Measurements from ENCODE around the gene GUCY1A2.

GUCY1A2 gene

DNA sequence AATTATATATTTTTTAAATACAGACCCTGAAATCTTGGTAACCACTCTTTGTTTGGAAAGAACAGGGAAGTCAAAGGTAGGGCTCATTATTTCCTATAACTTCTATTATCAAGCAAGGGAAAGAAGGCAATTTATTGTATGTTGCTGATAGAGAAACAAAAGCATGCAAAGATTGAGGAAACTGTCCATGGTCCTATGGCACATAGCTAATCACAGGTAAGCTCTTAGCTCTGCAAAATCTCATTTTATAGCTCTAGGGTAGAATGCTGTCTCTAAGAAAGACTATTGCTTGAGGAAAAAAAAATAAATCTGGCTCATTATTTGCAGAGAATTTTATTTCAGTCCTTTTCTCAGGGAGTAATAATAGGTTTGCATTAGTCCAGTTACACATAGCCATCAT is 7.4 kb upstream of the GUCY1A2 start:
- H3K27me3 ChIP-seq (ENCODE audit: insufficient read depth, poor library complexity, severe bottlenecking), result peaks cover 18% of the 10 kb centered on the region
- no peak overlapping the region for H3K4me3 ChIP-seq (ENCODE audit: severe bottlenecking)
- no peak overlapping the region for H3K27ac ChIP-seq (ENCODE audit: poor library complexity, severe bottlenecking)
- no peaks in the 10 kb centered on the region for H3K36me3 ChIP-seq (ENCODE audit: low read depth)
- TF ChIP-seq, protein P1, sequence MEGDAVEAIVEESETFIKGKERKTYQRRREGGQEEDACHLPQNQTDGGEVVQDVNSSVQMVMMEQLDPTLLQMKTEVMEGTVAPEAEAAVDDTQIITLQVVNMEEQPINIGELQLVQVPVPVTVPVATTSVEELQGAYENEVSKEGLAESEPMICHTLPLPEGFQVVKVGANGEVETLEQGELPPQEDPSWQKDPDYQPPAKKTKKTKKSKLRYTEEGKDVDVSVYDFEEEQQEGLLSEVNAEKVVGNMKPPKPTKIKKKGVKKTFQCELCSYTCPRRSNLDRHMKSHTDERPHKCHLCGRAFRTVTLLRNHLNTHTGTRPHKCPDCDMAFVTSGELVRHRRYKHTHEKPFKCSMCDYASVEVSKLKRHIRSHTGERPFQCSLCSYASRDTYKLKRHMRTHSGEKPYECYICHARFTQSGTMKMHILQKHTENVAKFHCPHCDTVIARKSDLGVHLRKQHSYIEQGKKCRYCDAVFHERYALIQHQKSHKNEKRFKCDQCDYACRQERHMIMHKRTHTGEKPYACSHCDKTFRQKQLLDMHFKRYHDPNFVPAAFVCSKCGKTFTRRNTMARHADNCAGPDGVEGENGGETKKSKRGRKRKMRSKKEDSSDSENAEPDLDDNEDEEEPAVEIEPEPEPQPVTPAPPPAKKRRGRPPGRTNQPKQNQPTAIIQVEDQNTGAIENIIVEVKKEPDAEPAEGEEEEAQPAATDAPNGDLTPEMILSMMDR (IDR thresholded peaks at IDR 0.05; ENCODE audit: poor library complexity, severe bottlenecking), result no peak
- DNase-seq (ENCODE audit: low spot score) (no peak), ATAC-seq (ENCODE audit: low read depth) (no peak)
- H3K4me1 ChIP-seq (ENCODE audit: insufficient read depth, poor library complexity, severe bottlenecking), result no peaks in the 10 kb centered on the region
- no peaks in the 10 kb centered on the region for H3K9me3 ChIP-seq (ENCODE audit: severe bottlenecking)

DNA sequence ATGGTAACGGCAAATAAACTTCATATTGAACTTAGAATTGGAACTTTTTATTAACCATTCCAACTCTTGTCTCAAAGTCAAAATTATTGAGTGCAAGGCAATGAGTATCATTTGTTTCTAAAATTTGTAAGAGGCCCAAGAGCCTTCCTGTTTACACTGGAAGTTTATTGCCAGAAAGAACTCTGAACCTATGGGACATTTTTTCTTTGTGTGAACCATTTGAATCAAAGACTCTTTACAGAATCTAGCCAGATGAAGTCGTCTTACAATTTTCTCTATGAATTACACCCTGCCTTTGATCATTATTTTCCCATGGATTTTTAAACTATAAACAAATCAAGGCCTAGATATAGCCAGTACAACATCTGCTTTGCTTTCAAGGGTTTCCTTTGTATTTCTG is 2.3 kb upstream of the GUCY1A2 start:
- TF ChIP-seq, protein P1 (IDR thresholded peaks at IDR 0.05; ENCODE audit: poor library complexity, severe bottlenecking), result no peak
- H3K9me3 ChIP-seq (ENCODE audit: severe bottlenecking), result no peaks in the 10 kb centered on the region
- DNase-seq (ENCODE audit: low spot score), result no peak
- ATAC-seq (ENCODE audit: low read depth), result no peak
- no peaks in the 10 kb centered on the region for H3K36me3 ChIP-seq (ENCODE audit: low read depth)
- no peak overlapping the region for H3K27ac ChIP-seq (ENCODE audit: poor library complexity, severe bottlenecking)
- peaks cover 57% of the 10 kb centered on the region for H3K27me3 ChIP-seq (ENCODE audit: insufficient read depth, poor library complexity, severe bottlenecking)
- H3K4me3 ChIP-seq (ENCODE audit: severe bottlenecking), result no peak overlapping the region
- no peaks in the 10 kb centered on the region for H3K4me1 ChIP-seq (ENCODE audit: insufficient read depth, poor library complexity, severe bottlenecking)

DNA sequence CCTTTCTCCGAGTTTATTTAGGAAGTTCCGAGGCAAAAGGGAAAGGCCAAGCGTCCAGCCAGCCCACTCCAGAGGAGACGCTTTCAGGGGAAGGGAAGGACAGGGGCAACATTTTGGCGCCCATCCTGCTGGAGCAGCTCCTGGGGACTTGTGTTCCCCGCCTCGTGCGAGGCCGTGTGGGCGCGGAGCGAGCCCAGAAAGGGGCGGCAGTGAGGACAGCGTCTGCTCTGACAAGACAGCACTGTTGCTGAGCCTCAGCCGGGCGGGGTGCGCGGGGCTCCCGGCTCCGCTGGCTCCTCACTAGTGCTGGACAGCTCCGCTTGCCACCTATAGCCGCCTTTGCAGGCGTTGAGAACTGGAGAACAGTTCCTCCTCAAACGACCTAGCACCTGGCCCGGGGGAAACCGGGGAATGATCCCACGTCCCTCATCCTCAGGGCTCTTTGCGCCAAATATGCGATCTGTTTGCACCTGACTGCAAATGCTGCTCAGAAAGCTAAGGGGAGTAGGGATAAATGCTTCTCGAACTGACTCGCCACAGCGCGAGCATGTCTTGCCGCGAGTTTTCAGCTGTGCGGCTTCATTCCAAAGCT is 722 bp upstream of the GUCY1A2 start:
- ATAC-seq (ENCODE audit: low read depth) (peak; percentile 94), DNase-seq (ENCODE audit: low spot score) (peak; percentile 71)
- Histone ChIP-seq H3K27ac (ENCODE audit: poor library complexity, severe bottlenecking) (no peak overlapping the region), H3K27me3 (ENCODE audit: insufficient read depth, poor library complexity, severe bottlenecking) (peaks cover 59% of the 10 kb centered on the region), H3K36me3 (ENCODE audit: low read depth) (no peaks in the 10 kb centered on the region), H3K4me1 (ENCODE audit: insufficient read depth, poor library complexity, severe bottlenecking) (peaks cover 7% of the 10 kb centered on the region), H3K4me3 (ENCODE audit: severe bottlenecking) (no peak overlapping the region), H3K9me3 (ENCODE audit: severe bottlenecking) (no peaks in the 10 kb centered on the region)
- TF ChIP-seq, protein P1 (IDR thresholded peaks at IDR 0.05; ENCODE audit: poor library complexity, severe bottlenecking), result no peak

DNA sequence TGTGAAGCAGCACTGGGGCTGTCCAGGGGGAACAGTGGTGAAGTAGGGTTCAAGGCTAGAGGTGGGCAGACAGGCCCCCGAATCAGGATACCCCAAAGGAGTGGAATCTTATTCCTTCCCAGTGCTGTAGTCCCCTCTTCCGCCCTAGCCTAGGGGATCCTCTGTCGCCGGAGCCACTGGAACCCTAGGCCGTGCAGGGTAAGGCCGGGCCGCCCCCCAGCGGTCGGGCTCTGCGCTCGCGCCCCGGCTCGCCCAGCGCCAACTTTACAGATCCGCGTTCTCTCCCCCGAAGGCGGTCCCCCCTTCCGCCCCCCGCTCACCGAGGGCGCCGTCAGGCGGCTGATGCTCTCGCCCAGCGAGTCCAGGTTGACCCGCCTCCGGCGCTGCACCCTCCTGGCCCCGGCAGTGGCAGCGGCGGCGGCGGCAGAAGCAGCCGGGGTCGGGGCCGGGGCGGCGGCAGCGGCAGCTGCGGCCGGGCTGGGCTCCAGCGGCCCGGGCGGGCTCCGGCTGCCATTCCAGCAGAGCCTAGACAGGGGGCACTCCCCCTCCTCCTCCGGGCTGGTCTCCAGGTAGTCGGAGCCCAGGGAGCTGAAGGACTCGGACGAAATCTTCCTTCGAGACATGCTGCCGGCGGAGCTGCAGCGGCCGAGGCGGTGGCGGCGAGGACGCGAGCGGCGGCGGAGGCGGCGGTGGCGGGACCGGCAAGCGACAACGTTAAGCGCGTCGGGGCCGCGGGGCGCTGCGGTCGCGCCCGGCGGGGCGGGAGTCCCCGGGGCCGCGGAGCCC is 650 bp downstream of the GUCY1A2 start:
- ATAC-seq (ENCODE audit: low read depth) (peak; percentile 59), DNase-seq (ENCODE audit: low spot score) (peak; percentile 34)
- H3K36me3 ChIP-seq (ENCODE audit: low read depth), result no peaks in the 10 kb centered on the region
- TF ChIP-seq, protein P1 (IDR thresholded peaks at IDR 0.05; ENCODE audit: poor library complexity, severe bottlenecking), result peak; percentile 79
- no peak overlapping the region for H3K27ac ChIP-seq (ENCODE audit: poor library complexity, severe bottlenecking)
- peaks cover 52% of the 10 kb centered on the region for H3K27me3 ChIP-seq (ENCODE audit: insufficient read depth, poor library complexity, severe bottlenecking)
- peaks cover 7% of the 10 kb centered on the region for H3K4me1 ChIP-seq (ENCODE audit: insufficient read depth, poor library complexity, severe bottlenecking)
- H3K4me3 ChIP-seq (ENCODE audit: severe bottlenecking), result peak overlapping the region; percentile 31
- no peaks in the 10 kb centered on the region for H3K9me3 ChIP-seq (ENCODE audit: severe bottlenecking)

DNA sequence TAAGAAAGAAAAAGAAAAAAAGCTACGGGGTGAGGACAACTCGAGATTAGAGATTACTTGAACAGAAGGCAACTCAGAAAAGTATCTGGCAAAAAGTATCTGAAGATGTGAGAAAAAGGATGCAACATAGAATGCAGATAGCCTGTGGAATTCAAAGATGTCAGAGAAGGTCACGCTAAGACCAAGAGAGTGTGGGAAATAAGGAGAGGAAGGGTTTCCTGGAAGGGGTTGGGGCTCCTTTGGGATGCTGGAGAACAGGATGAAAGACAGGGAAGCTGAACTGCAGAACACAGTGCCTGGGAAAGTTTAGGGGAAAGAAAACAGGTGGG is 1.2 kb downstream of the GUCY1A2 start:
- H3K4me3 ChIP-seq (ENCODE audit: severe bottlenecking), result no peak overlapping the region
- no peak for DNase-seq (ENCODE audit: low spot score)

More for the DNA sequence above, 1.2 kb downstream of the GUCY1A2 start:
- no peaks in the 10 kb centered on the region for H3K36me3 ChIP-seq (ENCODE audit: low read depth)
- peaks cover 7% of the 10 kb centered on the region for H3K4me1 ChIP-seq (ENCODE audit: insufficient read depth, poor library complexity, severe bottlenecking)
- ATAC-seq (ENCODE audit: low read depth), result peak; percentile 5; the same call in 1 of the 3 replicates
- peaks cover 51% of the 10 kb centered on the region for H3K27me3 ChIP-seq (ENCODE audit: insufficient read depth, poor library complexity, severe bottlenecking)
- TF ChIP-seq, protein P1 (IDR thresholded peaks at IDR 0.05; ENCODE audit: poor library complexity, severe bottlenecking), result no peak
- no peaks in the 10 kb centered on the region for H3K9me3 ChIP-seq (ENCODE audit: severe bottlenecking)
- no peak overlapping the region for H3K27ac ChIP-seq (ENCODE audit: poor library complexity, severe bottlenecking)

All from RWPE2 (cell line).